HG02798 (cell line): ENCODE data around the gene BIRC5.
A peak's percentile ranks its signal among the peaks of the same experiment; 100 is the strongest.

Source experiments
- ATAC-seq: cut with Tn5 transposase; IDR thresholded peaks from one replicate; pipeline ENCODE4 v1.9.1; 2021; ENCODE audit warnings: mild to moderate bottlenecking; ENCODE audit not compliant: unreplicated experiment, poor library complexity

BIRC5 gene

DNA sequence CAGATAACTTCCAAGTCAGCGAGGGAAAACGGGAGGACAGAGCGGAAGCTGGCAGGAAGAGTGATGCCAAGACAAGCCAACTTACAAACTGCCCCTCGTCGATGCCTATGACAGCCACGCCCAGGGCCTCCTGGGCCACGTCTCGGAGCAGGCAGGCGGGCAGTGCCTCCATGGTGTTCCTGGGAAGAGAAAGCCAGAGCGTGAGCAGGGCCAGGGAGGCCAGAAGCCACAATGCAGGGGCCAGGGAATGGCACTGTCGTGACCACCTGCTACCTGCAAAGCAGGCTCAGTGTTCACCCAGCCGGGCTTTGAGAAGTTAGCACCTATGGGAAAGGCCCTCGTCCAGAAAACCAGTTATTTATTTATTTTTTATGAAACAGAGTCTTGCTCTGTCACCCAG lies 31.5 kb upstream of the BIRC5 start:
- ATAC-seq, result no peak

DNA sequence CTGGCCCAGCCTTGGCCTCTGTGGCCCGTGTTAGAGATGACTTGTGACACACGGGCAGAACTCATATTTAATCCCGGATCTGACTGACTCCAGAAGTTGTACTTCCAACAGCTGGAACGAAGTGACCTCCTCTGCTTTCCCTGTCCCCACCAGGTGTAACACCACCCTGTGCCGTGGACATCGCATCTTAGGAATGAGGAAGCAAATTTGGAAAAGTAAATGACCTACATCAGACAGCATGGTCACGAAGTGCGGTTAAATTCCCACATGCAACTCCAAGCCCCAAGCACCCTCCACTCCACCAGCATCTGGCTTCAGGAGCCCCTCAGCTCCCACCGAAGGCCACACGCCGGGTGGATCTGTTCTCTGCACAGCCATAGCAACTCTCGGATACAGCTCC lies 30.1 kb upstream of the BIRC5 start:
- ATAC-seq, result no peak

DNA sequence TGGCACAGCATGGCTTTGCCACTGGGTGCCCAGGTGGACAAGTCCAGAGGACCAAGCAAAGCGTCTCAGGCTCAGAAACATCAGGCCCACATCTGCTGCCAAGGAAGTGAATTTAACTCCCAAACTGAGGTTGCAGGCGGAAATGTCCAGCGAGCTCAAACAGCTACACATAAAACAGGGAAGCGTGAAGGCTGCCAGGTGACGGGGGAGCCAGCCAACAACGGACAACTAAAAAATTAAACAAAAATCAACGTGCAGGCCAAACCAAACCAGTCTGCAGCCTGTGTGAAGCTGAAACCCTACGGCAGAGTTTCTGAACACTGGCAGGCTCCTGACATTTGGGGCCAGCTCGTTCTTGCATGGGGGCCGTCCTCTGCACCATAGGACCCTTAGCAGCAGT lies 29.7 kb upstream of the BIRC5 start:
- no peak for ATAC-seq

DNA sequence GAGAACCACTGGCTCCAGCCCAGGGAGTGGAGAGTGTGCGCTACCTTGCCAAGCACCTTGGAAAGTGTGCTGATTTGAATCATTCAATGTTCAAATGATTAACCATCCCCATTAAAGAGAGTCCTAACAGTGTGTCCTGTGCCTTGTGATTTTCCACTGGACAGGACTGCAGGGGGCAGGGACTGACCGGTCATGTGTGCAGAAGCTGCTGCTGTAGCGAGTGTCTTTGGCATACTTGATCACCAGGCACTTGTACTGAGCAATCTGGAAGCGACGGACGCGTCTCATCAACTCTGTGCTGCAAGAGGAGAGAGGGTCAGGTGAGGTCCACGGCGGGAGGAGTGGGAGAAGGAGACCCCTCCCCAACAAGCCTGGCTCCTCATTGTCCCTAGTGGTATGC lies 29.2 kb upstream of the BIRC5 start:
- no peak for ATAC-seq

DNA sequence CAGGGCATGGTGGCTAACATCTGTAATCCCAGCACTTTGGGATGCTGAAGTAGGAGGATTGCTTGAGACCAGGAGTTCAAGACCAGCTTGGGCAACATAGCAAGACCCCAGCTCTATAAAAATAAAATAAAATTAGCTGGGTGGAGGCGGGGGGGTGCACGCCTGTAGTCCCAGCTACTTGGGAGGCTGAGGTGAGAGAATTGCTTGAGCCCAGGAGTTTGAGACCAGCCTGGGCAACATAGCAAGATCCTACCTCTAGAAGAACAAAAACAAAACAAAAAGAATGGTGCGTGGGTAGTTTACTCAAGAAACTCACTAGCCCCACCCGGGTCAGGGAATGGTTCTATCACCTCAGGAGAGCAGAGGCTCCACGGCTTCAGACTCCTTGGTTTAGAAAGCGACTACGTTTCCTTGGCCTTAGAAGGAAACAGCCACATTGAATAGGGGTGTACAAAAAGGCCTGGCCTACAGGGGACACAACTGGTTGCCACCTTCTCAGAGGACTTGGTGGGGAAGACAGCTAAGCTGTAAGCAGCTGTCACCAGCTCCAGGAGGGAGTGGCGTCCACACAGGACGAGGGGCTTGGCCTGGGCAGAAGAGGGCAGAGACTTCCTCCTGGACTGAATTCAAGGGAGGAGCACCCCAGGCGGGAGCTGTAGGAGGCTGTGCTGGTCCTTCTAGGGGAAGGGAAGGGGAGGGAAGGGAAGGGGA lies 27.9 kb upstream of the BIRC5 start:
- ATAC-seq, result no peak

DNA sequence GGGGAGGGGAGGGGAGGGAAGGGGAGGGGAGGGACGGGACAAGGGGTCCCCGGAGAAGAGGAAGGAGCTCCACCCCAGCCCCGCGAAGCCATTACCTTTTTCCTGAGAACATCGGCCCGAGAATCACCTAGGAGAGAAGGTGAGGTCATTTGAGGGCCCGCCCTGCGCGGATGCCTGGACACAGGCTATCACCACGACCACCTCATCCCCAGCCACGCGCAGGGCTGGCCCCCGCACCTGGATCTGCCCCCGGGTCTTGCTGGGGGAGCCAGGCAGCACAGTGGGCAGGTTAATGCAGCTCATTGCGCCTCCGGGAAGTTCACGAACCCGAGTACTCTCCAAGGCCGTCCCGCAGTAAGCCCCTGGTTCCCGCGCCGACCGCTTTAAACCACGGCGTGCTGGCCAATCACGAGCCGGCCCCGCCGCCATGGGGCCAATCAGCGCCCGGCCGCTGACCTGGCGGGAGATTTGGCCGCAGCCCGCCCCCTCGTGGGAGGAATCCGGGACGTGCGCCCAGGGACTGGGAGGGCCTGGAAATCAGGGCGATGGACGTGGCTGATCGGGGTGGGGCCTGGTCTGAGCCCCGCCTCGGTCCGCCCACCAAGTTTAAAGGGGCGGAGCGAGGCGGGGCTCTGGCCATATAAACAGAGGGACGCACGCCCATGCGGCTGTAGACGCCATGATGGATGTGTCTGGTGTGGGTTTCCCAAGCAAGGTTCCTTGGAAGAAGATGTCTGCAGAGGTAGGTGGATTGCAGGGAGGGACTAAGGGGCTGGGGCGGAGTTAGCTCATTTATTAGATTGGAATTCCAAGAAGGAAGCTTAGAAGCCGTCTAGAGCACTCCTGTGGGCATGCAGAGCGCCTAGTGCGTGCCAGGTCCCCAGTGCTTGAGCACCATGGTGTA lies 27.1 kb upstream of the BIRC5 start, which contains the start of the genes AFMID and TK1:
Gene AFMID (plus strand): TSS at position 671 of the 904 bp plus-strand sequence. CDS start 9 bp downstream, at position 680.
Gene TK1 (minus strand): TSS at position 361 of the 904 bp plus-strand sequence. CDS start 58 bp downstream, at position 303.
- ATAC-seq, result peak; percentile 91

DNA sequence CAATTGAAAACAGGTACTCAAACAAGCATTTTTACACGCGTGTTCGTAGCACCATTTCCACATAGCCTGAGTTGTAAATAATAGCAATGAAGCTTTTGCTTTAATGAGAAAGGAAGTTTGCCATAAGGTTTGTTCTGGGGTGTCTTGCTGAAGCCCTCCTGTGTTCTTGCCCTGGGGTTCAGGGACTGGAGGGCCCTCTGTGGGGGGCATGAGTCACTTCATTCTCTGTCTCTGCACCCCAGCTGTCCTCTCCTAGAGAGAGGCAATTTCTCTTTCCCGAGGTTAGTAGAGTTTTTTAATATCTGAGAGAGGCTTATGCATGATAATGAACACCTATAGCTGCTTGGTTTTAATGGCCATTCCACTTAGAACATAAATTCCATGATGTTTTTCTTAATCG lies 17.3 kb upstream of the BIRC5 start:
- no peak for ATAC-seq

DNA sequence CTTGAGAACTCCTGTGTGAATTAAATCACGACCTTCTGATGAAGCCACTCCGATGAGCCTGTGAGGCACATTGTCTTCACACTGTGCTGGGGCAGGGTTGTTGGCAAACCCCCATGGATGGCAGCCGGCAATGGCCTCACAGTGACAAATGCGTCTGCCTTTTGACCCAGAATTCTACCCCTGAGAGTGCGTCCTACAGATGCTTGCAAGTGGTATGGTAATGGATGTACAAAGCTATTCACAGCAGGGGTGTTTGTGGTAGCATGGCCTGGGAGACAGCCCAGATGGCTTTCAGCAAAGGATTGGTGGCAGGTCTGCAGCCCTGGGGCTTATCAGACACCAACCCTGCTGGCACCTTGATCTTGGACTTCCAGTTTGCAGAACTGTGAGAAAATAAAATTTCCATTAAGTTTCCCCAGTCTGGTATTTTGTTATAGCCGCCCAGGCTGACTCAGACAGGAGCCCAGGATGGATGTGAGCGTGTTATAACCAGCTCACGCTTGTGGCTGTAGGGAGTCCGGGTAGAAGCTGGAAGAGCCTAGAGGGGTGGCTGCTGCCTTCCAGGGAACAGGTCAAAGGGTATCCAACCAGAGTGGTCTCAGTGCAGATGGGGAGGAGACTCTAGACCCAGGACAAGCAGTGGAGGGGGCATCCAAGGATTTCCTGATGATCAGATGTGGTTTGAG lies 16.8 kb upstream of the BIRC5 start:
- no peak for ATAC-seq

DNA sequence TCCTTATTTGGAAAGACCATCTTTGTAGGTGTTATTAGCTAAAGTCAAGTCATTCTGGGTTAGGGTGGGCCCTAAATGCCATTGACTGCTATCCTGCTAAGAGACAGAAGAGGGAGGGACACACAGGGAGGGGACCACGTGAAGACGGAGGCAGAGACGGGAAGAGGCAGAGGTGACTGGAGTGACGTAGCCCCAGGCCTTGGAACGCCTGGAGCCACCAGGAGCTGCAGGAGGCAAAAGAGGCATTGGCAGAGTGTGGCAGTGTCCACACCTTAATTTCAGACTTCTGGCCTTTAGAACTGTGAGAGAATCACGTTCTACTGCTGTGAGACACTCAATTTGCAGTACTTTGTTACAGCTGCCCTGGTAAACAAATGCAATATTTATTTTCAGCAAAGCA lies 13.6 kb upstream of the BIRC5 start:
- no peak for ATAC-seq

DNA sequence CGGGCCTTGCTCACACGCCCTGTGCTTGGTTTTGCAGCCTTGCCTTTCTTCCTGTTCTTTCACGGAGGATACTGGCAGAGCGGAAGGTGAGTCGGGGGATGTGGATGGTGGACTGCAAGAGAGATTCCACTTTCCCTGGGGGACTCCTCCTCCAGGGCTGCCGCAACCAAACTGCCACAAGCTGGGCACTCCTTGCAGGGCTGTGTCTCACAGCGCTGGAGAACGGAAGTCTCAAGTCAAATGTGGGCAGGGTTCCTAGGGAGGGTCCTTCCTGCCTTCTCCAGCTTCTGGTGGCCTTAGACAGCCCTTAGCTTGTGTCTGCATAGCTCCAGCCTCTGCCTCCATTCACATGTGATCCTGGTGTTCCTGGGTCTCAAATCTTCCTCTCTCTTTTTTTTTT lies 11.4 kb upstream of the BIRC5 start:
- no peak for ATAC-seq

DNA sequence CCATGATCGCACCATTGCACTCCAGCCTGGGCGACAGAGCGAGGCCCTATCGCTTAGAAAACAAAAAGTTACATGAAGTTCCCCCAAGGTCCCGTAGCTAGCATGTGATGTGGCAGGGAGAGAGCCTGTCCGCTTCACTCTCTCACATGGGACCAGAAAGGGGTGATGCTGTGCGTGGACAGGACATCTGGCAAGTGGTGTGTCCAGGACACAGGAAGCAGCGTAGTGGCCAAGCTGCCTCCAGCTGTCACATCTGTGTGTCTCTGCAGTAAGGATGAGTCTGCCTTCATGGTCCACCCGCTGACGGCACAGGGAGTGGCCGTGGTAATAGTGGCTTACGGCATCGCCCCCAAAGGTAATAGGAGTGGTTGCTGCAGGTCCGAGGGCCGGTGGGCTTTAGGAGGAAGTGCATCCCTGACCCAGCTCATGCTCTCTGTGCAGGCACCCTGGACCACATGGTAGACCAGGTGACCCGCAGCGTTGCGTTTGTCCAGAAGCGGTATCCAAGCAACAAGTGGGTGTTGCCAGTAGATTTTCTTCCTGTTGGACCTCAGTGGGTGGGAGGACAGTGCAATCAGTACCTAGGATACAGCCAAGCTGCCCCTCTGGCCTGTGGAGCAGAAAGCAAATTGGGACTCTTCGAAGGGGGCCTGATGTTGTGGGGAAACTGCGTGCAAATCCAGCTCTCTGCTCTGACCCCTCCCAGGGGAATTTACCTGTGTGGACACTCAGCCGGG lies 9.5 kb upstream of the BIRC5 start:
- no peak for ATAC-seq

DNA sequence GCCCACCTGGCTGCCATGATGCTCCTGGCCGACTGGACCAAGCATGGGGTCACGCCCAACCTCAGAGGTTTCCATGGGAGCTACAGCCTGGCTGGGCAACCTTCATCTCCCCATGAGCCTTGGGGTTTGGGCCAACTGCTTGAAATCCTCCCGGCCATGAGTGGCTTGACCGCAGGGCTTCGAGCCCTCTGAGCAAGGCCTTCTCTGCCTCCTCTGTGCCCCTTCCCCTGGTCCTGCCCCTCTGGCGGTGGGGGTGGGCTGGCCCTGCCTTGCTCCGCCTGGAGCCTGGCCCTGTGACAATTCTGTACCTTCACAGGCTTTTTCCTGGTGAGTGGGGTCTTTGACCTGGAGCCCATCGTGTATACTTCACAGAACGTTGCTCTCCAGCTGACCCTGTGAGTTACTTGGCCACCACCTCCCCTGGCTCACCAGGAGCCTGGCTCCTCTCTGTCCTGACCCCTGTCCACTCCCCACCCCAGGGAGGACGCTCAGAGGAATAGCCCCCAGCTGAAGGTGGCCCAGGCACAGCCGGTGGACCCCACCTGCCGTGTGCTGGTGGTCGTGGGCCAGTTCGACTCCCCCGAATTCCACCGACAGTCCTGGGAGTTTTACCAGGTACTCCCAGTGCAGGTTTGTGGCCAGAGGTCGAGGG lies 8.8 kb upstream of the BIRC5 start:
- ATAC-seq, result no peak

DNA sequence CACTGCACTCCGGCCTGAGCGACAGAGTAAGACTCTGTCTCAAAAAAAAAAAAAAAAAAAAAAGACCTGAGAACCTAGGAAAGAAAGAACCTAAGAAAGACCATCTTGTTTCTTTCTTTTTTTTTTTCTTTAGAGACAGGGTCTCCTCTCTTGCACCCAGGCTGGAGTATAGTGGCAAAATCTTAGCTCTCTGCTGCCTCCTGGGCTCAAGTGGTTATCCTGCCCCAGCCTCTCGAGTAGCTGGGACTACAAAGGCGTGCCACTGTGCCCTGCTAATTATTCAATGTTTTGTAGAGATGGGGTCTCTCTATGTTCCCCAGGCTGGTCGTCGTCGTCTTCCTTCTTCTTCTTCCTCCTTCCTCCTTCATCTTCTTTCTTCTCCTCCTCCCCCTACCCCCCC lies 7.8 kb upstream of the BIRC5 start:
- no peak for ATAC-seq

DNA sequence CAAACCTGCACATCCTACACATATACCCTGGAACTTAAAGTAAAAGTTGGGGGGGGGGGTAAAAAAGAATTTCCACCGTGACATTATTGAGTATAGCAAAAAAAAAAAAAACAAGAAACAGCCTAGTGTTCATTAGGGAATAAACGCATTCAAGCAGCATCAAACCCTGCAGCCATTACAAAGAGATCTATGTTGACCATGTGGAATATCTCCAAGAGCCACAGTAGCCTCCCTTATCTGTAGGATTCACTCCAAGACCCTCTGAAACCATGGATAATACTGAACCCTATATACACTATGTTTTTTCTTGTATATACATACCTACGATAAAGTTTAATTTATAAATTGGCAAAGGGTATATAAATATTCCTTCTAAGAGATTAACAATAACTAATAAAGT lies 5.6 kb upstream of the BIRC5 start:
- no peak for ATAC-seq

DNA sequence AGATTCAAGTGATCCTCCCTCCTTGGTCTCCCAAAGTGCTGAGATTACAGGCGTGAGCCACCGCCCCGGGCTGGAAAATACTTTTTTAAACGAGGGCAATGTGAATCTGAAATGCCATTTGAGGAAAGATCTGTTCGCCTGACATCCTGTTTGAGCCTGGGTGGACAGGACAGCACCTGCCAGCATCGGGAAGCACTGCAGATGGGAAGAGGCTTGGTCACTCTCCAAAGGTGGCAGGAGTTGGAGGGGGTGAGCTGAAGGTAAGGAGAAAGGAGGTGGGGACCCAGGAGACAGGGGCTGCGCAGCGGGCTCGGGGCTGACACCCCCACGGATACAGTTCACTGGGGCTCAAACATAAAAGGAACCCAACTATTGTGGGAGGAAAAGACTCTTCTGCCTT lies 3.9 kb upstream of the BIRC5 start:
- no peak for ATAC-seq

DNA sequence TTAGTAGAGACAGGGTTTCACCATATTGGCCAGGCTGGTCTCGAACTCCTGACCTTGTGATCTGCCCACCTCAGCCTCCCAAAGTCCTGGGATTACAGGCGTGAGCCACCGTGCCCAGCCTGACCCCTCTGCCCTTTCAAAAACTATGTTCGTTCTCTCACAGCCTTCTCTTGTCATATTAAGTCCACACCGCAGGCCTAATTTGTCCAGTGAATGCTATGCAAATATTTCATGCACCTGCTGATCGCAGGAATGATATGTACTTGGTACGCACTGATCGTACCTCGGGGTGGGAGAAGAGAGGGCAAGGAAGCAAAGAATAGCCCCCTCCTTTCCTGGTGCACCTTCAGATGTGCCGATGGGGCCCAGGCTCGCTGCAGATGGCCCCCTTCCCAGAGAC lies 3.0 kb upstream of the BIRC5 start:
- ATAC-seq, result no peak

DNA sequence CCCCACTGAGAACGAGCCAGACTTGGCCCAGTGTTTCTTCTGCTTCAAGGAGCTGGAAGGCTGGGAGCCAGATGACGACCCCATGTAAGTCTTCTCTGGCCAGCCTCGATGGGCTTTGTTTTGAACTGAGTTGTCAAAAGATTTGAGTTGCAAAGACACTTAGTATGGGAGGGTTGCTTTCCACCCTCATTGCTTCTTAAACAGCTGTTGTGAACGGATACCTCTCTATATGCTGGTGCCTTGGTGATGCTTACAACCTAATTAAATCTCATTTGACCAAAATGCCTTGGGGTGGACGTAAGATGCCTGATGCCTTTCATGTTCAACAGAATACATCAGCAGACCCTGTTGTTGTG lies 631 bp downstream of the BIRC5 start:
- no peak for ATAC-seq

DNA sequence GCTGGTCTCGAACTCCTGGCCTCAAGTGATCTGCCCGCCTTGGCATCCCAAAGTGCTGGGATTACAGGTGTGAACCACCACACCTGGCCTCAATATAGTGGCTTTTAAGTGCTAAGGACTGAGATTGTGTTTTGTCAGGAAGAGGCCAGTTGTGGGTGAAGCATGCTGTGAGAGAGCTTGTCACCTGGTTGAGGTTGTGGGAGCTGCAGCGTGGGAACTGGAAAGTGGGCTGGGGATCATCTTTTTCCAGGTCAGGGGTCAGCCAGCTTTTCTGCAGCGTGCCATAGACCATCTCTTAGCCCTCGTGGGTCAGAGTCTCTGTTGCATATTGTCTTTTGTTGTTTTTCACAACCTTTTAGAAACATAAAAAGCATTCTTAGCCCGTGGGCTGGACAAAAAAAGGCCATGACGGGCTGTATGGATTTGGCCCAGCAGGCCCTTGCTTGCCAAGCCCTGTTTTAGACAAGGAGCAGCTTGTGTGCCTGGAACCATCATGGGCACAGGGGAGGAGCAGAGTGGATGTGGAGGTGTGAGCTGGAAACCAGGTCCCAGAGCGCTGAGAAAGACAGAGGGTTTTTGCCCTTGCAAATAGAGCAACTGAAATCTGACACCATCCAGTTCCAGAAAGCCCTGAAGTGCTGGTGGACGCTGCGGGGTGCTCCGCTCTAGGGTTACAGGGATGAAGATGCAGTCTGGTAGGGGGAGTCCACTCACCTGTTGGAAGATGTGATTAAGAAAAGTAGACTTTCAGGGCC lies 5.5 kb downstream of the BIRC5 start:
- ATAC-seq, result no peak

DNA sequence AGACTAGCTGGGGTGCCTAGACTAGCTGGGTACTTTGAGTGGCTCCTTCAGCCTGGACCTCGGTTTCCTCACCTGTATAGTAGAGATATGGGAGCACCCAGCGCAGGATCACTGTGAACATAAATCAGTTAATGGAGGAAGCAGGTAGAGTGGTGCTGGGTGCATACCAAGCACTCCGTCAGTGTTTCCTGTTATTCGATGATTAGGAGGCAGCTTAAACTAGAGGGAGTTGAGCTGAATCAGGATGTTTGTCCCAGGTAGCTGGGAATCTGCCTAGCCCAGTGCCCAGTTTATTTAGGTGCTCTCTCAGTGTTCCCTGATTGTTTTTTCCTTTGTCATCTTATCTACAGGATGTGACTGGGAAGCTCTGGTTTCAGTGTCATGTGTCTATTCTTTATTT lies 9.0 kb downstream of the BIRC5 start:
- no peak for ATAC-seq
